Panc1 (cell line): ENCODE data around the gene TULP4.

Source experiments
- POLR2AphosphoS5 ChIP-seq: IDR thresholded peaks from 2 replicates; pipeline ENCODE4 v1.6.1; 2012; ENCODE audit warnings: mild to moderate bottlenecking, low read depth, low read length, moderate library complexity
- REST ChIP-seq, 2 experiments: IDR thresholded peaks; 2 replicates each; pipeline ENCODE4 v1.6.1; 2011 to 2012; ENCODE audit warnings: low read depth in 2 of 2, control low read depth in 1 of 2, low read length in 1 of 2, mild to moderate bottlenecking in 1 of 2, moderate library complexity in 1 of 2; ENCODE audit not compliant: insufficient read depth in 1 of 2
- TF ChIP-seq, protein P1 (sequence below): fragments of 450-650 bp; IDR thresholded peaks from 2 replicates; pipeline ENCODE4 v1.5.1; 2017; ENCODE audit warnings: mild to moderate bottlenecking

GRCh38 chr6:158290659-158291058, 21.6 kb upstream of the TULP4 start:
- TF ChIP-seq POLR2AphosphoS5 (no peak), REST (IDR thresholded peaks at IDR 0.05; ENCODE audit: insufficient read depth in 1 of 2, low read depth in 2 of 2, low read length in 1 of 2) (no peak)
- TF ChIP-seq, protein P1, sequence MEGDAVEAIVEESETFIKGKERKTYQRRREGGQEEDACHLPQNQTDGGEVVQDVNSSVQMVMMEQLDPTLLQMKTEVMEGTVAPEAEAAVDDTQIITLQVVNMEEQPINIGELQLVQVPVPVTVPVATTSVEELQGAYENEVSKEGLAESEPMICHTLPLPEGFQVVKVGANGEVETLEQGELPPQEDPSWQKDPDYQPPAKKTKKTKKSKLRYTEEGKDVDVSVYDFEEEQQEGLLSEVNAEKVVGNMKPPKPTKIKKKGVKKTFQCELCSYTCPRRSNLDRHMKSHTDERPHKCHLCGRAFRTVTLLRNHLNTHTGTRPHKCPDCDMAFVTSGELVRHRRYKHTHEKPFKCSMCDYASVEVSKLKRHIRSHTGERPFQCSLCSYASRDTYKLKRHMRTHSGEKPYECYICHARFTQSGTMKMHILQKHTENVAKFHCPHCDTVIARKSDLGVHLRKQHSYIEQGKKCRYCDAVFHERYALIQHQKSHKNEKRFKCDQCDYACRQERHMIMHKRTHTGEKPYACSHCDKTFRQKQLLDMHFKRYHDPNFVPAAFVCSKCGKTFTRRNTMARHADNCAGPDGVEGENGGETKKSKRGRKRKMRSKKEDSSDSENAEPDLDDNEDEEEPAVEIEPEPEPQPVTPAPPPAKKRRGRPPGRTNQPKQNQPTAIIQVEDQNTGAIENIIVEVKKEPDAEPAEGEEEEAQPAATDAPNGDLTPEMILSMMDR: no peak
